Astrocyte of the spinal cord (primary cell): ENCODE measurements around the gene DIP2C.

ENCODE experiments used
- DNase-seq: peaks from one replicate; pipeline ENCODE4 v3.0.0; 2011; ENCODE audit warnings: low read depth, low spot score
- H3K4me3 ChIP-seq: 2 replicates; pipeline ENCODE4 v1.5.1; 2011; ENCODE audit warnings: low read depth, mild to moderate bottlenecking, low read length, moderate library complexity
- CTCF ChIP-seq: IDR thresholded peaks from 2 replicates; pipeline ENCODE4 v1.5.1; 2012; ENCODE audit warnings: low read depth, mild to moderate bottlenecking, low read length, inconsistent platforms
- in situ Hi-C: cut with HindIII; loops from 2 replicates; pipeline ENCODE4 v1.10.0; 2017; ENCODE audit warnings: low sequenced_read_pairs

DIP2C gene

DNA sequence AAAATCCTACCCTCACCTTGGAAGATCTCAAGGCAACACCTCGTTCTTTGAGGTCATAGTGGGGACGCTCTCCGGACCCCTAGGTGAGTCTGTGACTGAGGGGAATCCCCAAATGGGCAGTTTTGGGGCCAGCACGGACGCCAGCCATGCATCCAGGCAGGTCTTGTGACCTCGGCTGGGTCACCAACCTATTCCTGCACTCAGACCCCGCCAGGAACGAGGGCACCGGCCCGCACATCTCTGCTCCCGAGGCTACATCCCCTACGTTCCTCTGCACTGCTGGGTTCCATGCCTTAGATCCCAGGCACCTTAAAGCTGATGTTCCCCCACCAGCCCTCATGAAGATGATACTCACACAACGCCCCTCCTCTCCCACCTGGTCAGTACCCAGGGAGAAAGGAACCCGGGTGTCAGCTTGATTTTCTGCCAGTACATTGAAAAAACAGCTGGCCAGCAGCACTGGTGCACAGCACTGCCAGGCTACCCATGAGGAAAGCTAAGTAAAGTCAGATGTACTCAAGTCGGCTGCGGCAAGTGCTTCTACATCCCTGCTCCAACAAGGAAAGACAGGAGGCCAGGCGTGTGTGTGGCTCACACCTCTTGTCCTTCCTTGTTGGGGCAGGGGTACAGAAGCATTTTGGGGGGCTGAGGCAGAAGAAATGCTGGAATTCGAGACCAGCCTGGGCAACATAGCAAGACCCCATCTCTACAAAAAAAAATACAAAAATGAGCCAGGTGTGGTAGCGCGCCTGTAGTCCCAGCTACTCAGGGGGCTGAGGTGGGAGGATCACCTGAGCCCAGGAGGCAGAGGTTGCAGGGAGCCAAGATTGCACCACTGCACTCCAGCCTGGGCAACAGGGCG is 48.1 kb downstream of the DIP2C start:
- H3K4me3 ChIP-seq: no peak overlapping the region
- TF ChIP-seq CTCF: no peak
- DNase-seq: no peak
- in situ Hi-C loops: no loop called here

DNA sequence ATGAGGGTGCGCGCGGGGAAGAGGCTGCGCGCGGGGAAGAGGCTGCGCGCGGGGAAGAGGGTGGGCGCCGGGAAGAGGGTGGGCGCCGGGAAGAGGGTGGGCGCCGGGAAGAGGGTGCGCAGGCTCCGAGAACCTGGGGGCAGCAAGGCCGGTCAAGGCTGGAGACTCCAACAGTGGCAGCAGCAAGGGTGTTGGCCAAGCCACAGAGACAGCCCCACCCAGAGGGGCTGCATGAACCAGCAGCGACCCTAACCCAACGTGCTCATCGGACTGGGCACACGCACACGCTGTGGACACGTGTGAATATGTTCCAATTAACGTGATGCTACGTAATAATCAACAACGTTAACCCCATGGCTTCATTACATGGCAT is 48.8 kb downstream of the DIP2C start:
- H3K4me3 ChIP-seq: no peak overlapping the region
- no peak for DNase-seq
- TF ChIP-seq CTCF: no peak
- in situ Hi-C loops: no loop called here

- no peak overlapping the region for H3K4me3 ChIP-seq
- no peak for DNase-seq
- in situ Hi-C loops: no loop called here
- no peak for TF ChIP-seq CTCF
These were observed 49.5 kb downstream of the DIP2C start for GRCh38 chr10:639751-640672.

DNA sequence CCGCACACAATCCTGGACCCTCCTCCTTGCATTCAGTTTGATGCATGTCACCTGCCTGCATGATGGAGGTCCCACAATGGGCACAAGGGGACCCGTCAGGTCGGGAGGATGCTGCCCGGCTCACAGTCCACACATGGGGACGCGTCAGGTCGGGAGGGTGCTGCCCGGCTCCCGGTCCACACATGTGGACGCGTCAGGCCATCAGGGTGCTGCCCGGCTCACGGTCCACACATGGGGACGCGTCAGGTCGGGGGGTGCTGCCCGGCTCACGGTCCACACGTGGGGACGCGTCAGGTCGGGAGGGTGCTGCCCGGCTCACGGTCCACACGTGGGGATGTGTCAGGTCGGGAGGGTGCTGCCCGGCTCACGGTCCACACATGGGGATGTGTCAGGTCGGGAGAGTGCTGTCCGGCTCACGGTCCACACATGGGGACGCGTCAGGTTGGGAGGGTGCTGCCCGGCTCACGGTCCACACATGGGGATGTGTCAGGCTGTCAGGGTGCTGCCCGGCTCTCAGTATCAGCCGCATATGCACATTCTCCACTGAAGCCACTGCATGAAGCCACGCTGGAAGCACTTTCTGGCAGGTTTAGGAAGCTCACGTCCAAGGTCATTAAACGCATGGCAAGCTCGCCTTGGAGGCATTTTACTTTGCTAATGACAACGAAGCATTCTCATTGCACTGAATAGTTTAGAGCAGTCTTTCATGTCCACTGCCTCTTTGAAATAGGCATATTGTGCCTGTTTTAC is 50.3 kb downstream of the DIP2C start:
- in situ Hi-C loops: no loop called here
- no peak overlapping the region for H3K4me3 ChIP-seq
- DNase-seq: no peak
- no peak for TF ChIP-seq CTCF

DNA sequence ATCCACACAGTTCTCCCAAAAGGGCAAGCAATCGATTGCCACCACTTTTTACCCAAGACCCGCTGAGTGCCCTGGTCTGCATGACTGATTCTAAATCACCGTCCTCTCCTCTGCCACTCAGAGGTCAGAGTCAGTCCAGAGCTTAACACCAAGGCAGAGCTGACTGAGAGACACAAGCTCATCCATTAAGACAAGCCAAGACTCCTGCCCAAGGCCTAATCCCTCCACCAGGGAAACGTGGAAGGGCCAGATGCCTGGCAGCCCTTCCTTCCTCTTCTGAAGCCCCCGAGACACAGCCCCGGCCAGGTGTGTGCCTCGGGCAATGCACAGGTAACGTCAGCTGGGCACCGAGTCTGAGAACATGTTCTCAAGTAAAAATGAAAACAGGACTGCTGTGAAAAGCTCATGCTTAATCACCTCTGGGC is 51.7 kb downstream of the DIP2C start:
- in situ Hi-C loops: no loop called here
- no peak for DNase-seq
- H3K4me3 ChIP-seq: no peak overlapping the region
- no peak for TF ChIP-seq CTCF

DNA sequence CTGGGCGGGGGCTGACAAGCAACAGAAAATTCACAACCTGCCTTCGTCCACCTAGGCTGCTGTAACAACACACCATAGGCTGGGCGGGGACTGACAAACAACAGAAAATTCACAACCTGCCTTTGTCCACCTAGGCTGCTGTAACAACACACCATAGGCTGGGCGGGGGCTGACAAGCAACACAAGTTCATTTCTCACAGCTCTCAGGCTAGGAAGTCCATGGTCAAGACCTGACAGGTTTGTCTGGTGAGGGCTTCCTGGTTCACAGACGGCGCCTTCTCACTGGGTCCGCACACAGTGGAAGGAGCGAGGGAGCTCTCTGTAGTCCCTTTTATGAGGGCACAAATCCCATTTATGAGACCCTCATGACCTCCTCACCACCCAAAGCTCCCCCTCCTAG is 52.2 kb downstream of the DIP2C start:
- DNase-seq: no peak
- in situ Hi-C loops: no loop called here
- no peak for TF ChIP-seq CTCF
- H3K4me3 ChIP-seq: no peak overlapping the region
